ENCODE results near the gene DRG2. TPM values are rescaled to one million over a fixed set of nuclear protein-coding genes. Genes with fewer than 3 reads are reported as not detected.

Gene DRG2
- polyA plus RNA-seq, 1 of the 3 experiments (the other 2 are of a cell fraction), result 39.9 TPM

GRCh38 chr17:18120461-18121017 is 32.8 kb downstream of the DRG2 start:
- no peak overlapping the region for H2AFZ ChIP-seq (ENCODE audit: low read depth)
- H3K9ac ChIP-seq, result no peak overlapping the region
- no peaks in the 10 kb centered on the region for H3K36me3 ChIP-seq (replicated peaks in 1 of 2; ENCODE audit: control insufficient read depth in 1 of 2, insufficient read depth in 2 of 2, low read length in 1 of 2)
- ChIA-PET POLR2A (no interaction called here), CTCF (interaction anchor here (1.2 kb wide), 1 partner anchor 57 kb away, joined by 3 read pairs; no protein-coding TSS in a partner anchor)
- no peaks in the 10 kb centered on the region for H3K9me3 ChIP-seq
- no peak for DNase-seq
- no peaks in the 10 kb centered on the region for H3F3A ChIP-seq (replicated peaks; ENCODE audit: insufficient read depth)
- 97% methylated on average over 61 of the region's 68 CpGs for WGBS (ENCODE audit: low lambda C conversion rate)
- H3K79me2 ChIP-seq (ENCODE audit: insufficient read depth), result no peaks in the 10 kb centered on the region
- peaks cover 0 to 6% of the 10 kb centered on the region in 2 experiments; a peak in 1 of 4 replicates for H3K4me1 ChIP-seq (ENCODE audit: control insufficient read depth in 1 of 2, insufficient read depth in 2 of 2, low read depth in 1 of 2, low read length in 1 of 2)
- H3K4me3 ChIP-seq (ENCODE audit: low read depth in 2 of 2, low read length in 1 of 2), result no peak overlapping the region
- no peaks in the 10 kb centered on the region for H3K27me3 ChIP-seq (ENCODE audit: insufficient read depth)
- no peaks in the 10 kb centered on the region for H4K20me1 ChIP-seq (ENCODE audit: insufficient read depth)
- H3K4me2 ChIP-seq, result no peak overlapping the region
- H3K9me2 ChIP-seq, result no peaks in the 10 kb centered on the region
- TF ChIP-seq, protein P1, sequence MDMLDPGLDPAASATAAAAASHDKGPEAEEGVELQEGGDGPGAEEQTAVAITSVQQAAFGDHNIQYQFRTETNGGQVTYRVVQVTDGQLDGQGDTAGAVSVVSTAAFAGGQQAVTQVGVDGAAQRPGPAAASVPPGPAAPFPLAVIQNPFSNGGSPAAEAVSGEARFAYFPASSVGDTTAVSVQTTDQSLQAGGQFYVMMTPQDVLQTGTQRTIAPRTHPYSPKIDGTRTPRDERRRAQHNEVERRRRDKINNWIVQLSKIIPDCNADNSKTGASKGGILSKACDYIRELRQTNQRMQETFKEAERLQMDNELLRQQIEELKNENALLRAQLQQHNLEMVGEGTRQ (IDR thresholded peaks at IDR 0.05; ENCODE audit: borderline replicate concordance, low read depth, low read length), result no peak
- TF ChIP-seq GATA2 (CRISPR knock-in tag; IDR thresholded peaks at IDR 0.05) (no peak), ZBTB33 (IDR thresholded peaks at IDR 0.05; ENCODE audit: borderline replicate concordance, low read depth) (no peak), RAD21 (IDR thresholded peaks at IDR 0.05; ENCODE audit: low read length) (no peak), RFX5 (IDR thresholded peaks at IDR 0.05; ENCODE audit: low read length) (no peak), EP300 (IDR thresholded peaks at IDR 0.05; ENCODE audit: borderline replicate concordance in 1 of 2, low read depth in 1 of 2, low read length in 1 of 2) (no peak), POLR2AphosphoS5 (IDR thresholded peaks at IDR 0.05; ENCODE audit: low read depth, low read length) (no peak), FOXJ3 (CRISPR knock-in tag; IDR thresholded peaks at IDR 0.05) (no peak)
- TF ChIP-seq, protein P2, sequence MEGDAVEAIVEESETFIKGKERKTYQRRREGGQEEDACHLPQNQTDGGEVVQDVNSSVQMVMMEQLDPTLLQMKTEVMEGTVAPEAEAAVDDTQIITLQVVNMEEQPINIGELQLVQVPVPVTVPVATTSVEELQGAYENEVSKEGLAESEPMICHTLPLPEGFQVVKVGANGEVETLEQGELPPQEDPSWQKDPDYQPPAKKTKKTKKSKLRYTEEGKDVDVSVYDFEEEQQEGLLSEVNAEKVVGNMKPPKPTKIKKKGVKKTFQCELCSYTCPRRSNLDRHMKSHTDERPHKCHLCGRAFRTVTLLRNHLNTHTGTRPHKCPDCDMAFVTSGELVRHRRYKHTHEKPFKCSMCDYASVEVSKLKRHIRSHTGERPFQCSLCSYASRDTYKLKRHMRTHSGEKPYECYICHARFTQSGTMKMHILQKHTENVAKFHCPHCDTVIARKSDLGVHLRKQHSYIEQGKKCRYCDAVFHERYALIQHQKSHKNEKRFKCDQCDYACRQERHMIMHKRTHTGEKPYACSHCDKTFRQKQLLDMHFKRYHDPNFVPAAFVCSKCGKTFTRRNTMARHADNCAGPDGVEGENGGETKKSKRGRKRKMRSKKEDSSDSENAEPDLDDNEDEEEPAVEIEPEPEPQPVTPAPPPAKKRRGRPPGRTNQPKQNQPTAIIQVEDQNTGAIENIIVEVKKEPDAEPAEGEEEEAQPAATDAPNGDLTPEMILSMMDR (IDR thresholded peaks at IDR 0.05), result no peak
- no peak overlapping the region for H3K27ac ChIP-seq (ENCODE audit: low read depth in 2 of 2, low read length in 1 of 2)

- Histone ChIP-seq H3K9ac (no peak overlapping the region), H2AFZ (ENCODE audit: low read depth) (no peak overlapping the region), H3K4me1 (ENCODE audit: control insufficient read depth in 1 of 2, insufficient read depth in 2 of 2, low read depth in 1 of 2, low read length in 1 of 2) (peaks cover 0 to 6% of the 10 kb centered on the region in 2 experiments; a peak in 1 of 4 replicates), H3K9me2 (no peaks in the 10 kb centered on the region), H3K27me3 (ENCODE audit: insufficient read depth) (no peaks in the 10 kb centered on the region), H3F3A (replicated peaks; ENCODE audit: insufficient read depth) (no peaks in the 10 kb centered on the region), H3K27ac (ENCODE audit: low read depth in 2 of 2, low read length in 1 of 2) (no peak overlapping the region), H4K20me1 (ENCODE audit: insufficient read depth) (no peaks in the 10 kb centered on the region), H3K79me2 (ENCODE audit: insufficient read depth) (no peaks in the 10 kb centered on the region), H3K4me2 (no peak overlapping the region), H3K36me3 (replicated peaks in 1 of 2; ENCODE audit: control insufficient read depth in 1 of 2, insufficient read depth in 2 of 2, low read length in 1 of 2) (no peaks in the 10 kb centered on the region), H3K4me3 (ENCODE audit: low read depth in 2 of 2, low read length in 1 of 2) (no peak overlapping the region), H3K9me3 (no peaks in the 10 kb centered on the region)
- no peak for TF ChIP-seq MEF2A (IDR thresholded peaks at IDR 0.05; ENCODE audit: borderline replicate concordance, low read depth)
- TF ChIP-seq JUND (IDR thresholded peaks at IDR 0.05), result no peak
- no peak for TF ChIP-seq FOXJ3 (CRISPR knock-in tag; IDR thresholded peaks at IDR 0.05)
- TF ChIP-seq NFIC (IDR thresholded peaks at IDR 0.05; ENCODE audit: borderline replicate concordance), result no peak
- no peak for TF ChIP-seq TEAD4 (IDR thresholded peaks at IDR 0.05; ENCODE audit: borderline replicate concordance, insufficient read depth)
- TF ChIP-seq FOXM1 (IDR thresholded peaks at IDR 0.05; ENCODE audit: low read depth), result no peak
- no peak for TF ChIP-seq YY1 (IDR thresholded peaks at IDR 0.05; ENCODE audit: low read depth)
- no peak for TF ChIP-seq NRF1 (IDR thresholded peaks at IDR 0.05; ENCODE audit: low read depth, low read length)
- TF ChIP-seq ELF1 (IDR thresholded peaks at IDR 0.05), result no peak
- TF ChIP-seq FOSL2 (IDR thresholded peaks at IDR 0.05; ENCODE audit: borderline replicate concordance, low read depth), result no peak
- TF ChIP-seq USF1 (IDR thresholded peaks at IDR 0.05; ENCODE audit: borderline replicate concordance, low read depth), result no peak
- no peak for TF ChIP-seq IRF3 (IDR thresholded peaks at IDR 0.05; ENCODE audit: low read depth, low read length)
- ChIA-PET CTCF (interaction anchor here (1.2 kb wide), 1 partner anchor 56 kb away, joined by 3 read pairs; no protein-coding TSS in a partner anchor), POLR2A (interaction anchor here (0.6 kb wide), 1 partner anchor 93 kb away, joined by 3 read pairs; no protein-coding TSS in a partner anchor)
- no peak for DNase-seq
- WGBS (ENCODE audit: low lambda C conversion rate), result 83% methylated on average over 25 of the region's 54 CpGs
These were observed 33.6 kb downstream of the DRG2 start for GRCh38 chr17:18121144-18121910.
